ENCODE results near the gene ICE1.

GRCh38 chr5:5381310-5381913 lies 41.1 kb upstream of the ICE1 start:
- no peak for TF ChIP-seq POLR2AphosphoS5 (IDR thresholded peaks at IDR 0.05)
- no peak for TF ChIP-seq POLR2A (IDR thresholded peaks at IDR 0.05)
- no peak for TF ChIP-seq CTCF (IDR thresholded peaks at IDR 0.05)
- no peak for TF ChIP-seq EP300 (IDR thresholded peaks at IDR 0.05; ENCODE audit: low read depth)

All from transverse colon (tissue), 4 donors.